H9 (cell line): ENCODE results near the gene ARF4. TPM values are rescaled to one million over a fixed set of nuclear protein-coding genes. Genes with fewer than 3 reads are reported as not detected.

ENCODE experiments used
- DNase-seq: peaks from one replicate; pipeline ENCODE4 v3.0.0-alpha.2; 2017
- H2AFZ ChIP-seq: one replicate; pipeline ENCODE4 v1.6.1; 2013; ENCODE audit warnings: mild to moderate bottlenecking, low read length, control low read depth, moderate library complexity
- H2AK5ac ChIP-seq: 2 replicates; pipeline ENCODE4 v1.6.1; 2013; ENCODE audit warnings: low read length, control low read depth, mixed read lengths; ENCODE audit not compliant: insufficient read length
- H2BK120ac ChIP-seq: one replicate; pipeline ENCODE4 v1.6.1; 2013; ENCODE audit warnings: low read depth, mild to moderate bottlenecking, low read length, control low read depth, inconsistent platforms; ENCODE audit not compliant: poor library complexity, severe bottlenecking
- H2BK12ac ChIP-seq: 2 replicates; pipeline ENCODE4 v1.6.1; 2013; ENCODE audit warnings: low read length, control low read depth, mixed read lengths, low read depth; ENCODE audit not compliant: insufficient read length
- H2BK15ac ChIP-seq: 2 replicates; pipeline ENCODE4 v1.6.1; 2013; ENCODE audit warnings: low read depth, low read length, control low read depth
- H2BK20ac ChIP-seq: one replicate; pipeline ENCODE4 v1.6.1; 2013; ENCODE audit warnings: low read depth, mild to moderate bottlenecking, low read length, control low read depth, inconsistent platforms; ENCODE audit not compliant: poor library complexity, severe bottlenecking
- H2BK5ac ChIP-seq: 2 replicates; pipeline ENCODE4 v1.6.1; 2013; ENCODE audit warnings: low read length, control low read depth, mixed read lengths; ENCODE audit not compliant: insufficient read length
- H3K14ac ChIP-seq: 2 replicates; pipeline ENCODE4 v1.6.1; 2013; ENCODE audit warnings: low read length, control low read depth; ENCODE audit not compliant: insufficient read depth
- H3K18ac ChIP-seq: 2 replicates; pipeline ENCODE4 v1.6.1; 2013; ENCODE audit warnings: low read depth, mild to moderate bottlenecking, mixed read lengths, low read length, control low read depth; ENCODE audit not compliant: insufficient read length
- H3K23ac ChIP-seq: 2 replicates; pipeline ENCODE4 v1.6.1; 2013; ENCODE audit warnings: low read length, control low read depth, mixed read lengths, low read depth; ENCODE audit not compliant: insufficient read length
- H3K23me2 ChIP-seq: 2 replicates; pipeline ENCODE4 v1.6.1; 2013; ENCODE audit warnings: low read depth, mild to moderate bottlenecking, mixed read lengths, low read length, control low read depth; ENCODE audit not compliant: insufficient read length, poor library complexity, severe bottlenecking
- H3K27ac ChIP-seq: 2 replicates; pipeline ENCODE4 v1.5.1; 2013; ENCODE audit warnings: low read length, control low read depth, mixed read lengths, low read depth; ENCODE audit not compliant: insufficient read length
- H3K27me3 ChIP-seq: 2 replicates; pipeline ENCODE4 v1.6.1; 2013; ENCODE audit warnings: low read length, control low read depth, inconsistent platforms; ENCODE audit not compliant: insufficient read depth
- H3K4ac ChIP-seq: 2 replicates; pipeline ENCODE4 v1.6.1; 2013; ENCODE audit warnings: low read depth, mild to moderate bottlenecking, control low read depth, inconsistent platforms, low read length, moderate library complexity
- H3K4me1 ChIP-seq: 2 replicates; pipeline ENCODE4 v1.6.1; 2013; ENCODE audit warnings: low read length, control low read depth, inconsistent platforms; ENCODE audit not compliant: insufficient read depth
- H3K4me2 ChIP-seq: 2 replicates; pipeline ENCODE4 v1.6.1; 2013; ENCODE audit warnings: low read length, control low read depth, mixed read lengths; ENCODE audit not compliant: insufficient read length, insufficient read depth
- H3K56ac ChIP-seq: 2 replicates; pipeline ENCODE4 v1.6.1; 2013; ENCODE audit warnings: low read depth, mild to moderate bottlenecking, mixed read lengths, low read length, control low read depth; ENCODE audit not compliant: insufficient read length
- H3K79me1 ChIP-seq: 2 replicates; pipeline ENCODE4 v1.6.1; 2013; ENCODE audit warnings: low read depth, mild to moderate bottlenecking, moderate library complexity, low read length, control low read depth, inconsistent platforms; ENCODE audit not compliant: insufficient read depth, poor library complexity, severe bottlenecking
- H3K79me2 ChIP-seq: 2 replicates; pipeline ENCODE4 v1.6.1; 2013; ENCODE audit warnings: low read length, control low read depth, inconsistent platforms; ENCODE audit not compliant: insufficient read depth
- H3K9ac ChIP-seq: 2 replicates; pipeline ENCODE4 v1.6.1; 2013; ENCODE audit warnings: low read length, control low read depth, mixed read lengths; ENCODE audit not compliant: insufficient read length; ENCODE audit errors: extremely low read depth
- H3K9me3 ChIP-seq: one replicate; pipeline ENCODE4 v1.6.1; 2013; ENCODE audit warnings: low read depth, low read length, inconsistent platforms; ENCODE audit not compliant: control insufficient read depth
- H3T11ph ChIP-seq: one replicate; pipeline ENCODE4 v1.6.1; 2013; ENCODE audit warnings: mild to moderate bottlenecking, low read length, control low read depth, inconsistent platforms
- H4K20me1 ChIP-seq: one replicate; pipeline ENCODE4 v1.6.1; 2013; ENCODE audit not compliant: control insufficient read depth, insufficient read length, insufficient read depth
- H4K5ac ChIP-seq: 2 replicates; pipeline ENCODE4 v1.6.1; 2013; ENCODE audit warnings: low read depth, mild to moderate bottlenecking, mixed read lengths, low read length, control low read depth; ENCODE audit not compliant: insufficient read length
- H4K8ac ChIP-seq: replicated peaks from 2 replicates; pipeline ENCODE4 v1.6.1; 2013; ENCODE audit warnings: low read length, control low read depth, mixed read lengths, low read depth; ENCODE audit not compliant: insufficient read length
- H4K91ac ChIP-seq: 2 replicates; pipeline ENCODE4 v1.6.1; 2013; ENCODE audit warnings: low read depth, mild to moderate bottlenecking, moderate library complexity, mixed read lengths, low read length, control low read depth; ENCODE audit not compliant: insufficient read length
- H3K27ac Mint-ChIP-seq, 3 experiments: 2 replicates in 2 of 3; 3 replicates in 1 of 3; pipeline ENCODE4 v1.8.0; 2020 to 2021; ENCODE audit warnings: mixed read lengths in 3 of 3, mild to moderate bottlenecking in 1 of 3, moderate library complexity in 1 of 3
- H3K27me3 Mint-ChIP-seq: 2 replicates; pipeline ENCODE4 v1.8.0; 2021; ENCODE audit warnings: low read depth, mild to moderate bottlenecking, moderate library complexity, mixed read lengths
- H3K36me3 Mint-ChIP-seq, 3 experiments: 2 replicates in 2 of 3; 3 replicates in 1 of 3; pipeline ENCODE4 v1.8.0; 2020 to 2021; ENCODE audit warnings: low read depth in 3 of 3, mixed read lengths in 3 of 3; ENCODE audit not compliant: insufficient read depth in 1 of 3
- H3K4me1 Mint-ChIP-seq, 2 experiments: 2 replicates each; pipeline ENCODE4 v1.8.0; 2020; ENCODE audit warnings: mixed read lengths in 2 of 2
- H3K4me3 Mint-ChIP-seq, 2 experiments: 2 replicates in 1 of 2; 3 replicates in 1 of 2; pipeline ENCODE4 v1.8.0; 2020 to 2021; ENCODE audit warnings: mild to moderate bottlenecking in 2 of 2, mixed read lengths in 2 of 2, moderate library complexity in 1 of 2
- H3K9me3 Mint-ChIP-seq, 2 experiments: 2 replicates in 1 of 2; 3 replicates in 1 of 2; pipeline ENCODE4 v1.8.0; 2020; ENCODE audit warnings: mild to moderate bottlenecking in 2 of 2, mixed read lengths in 2 of 2, moderate library complexity in 1 of 2
- CTCF ChIP-seq: fragments of 200-600 bp; sonication (generic); conservative IDR thresholded peaks from 3 replicates; pipeline ENCODE4 v1.8.0; 2021; ENCODE audit warnings: antibody characterized with exemption, mild to moderate bottlenecking
- WGBS: extraction: QIAGEN DNeasy Blood & Tissue Kit; methylation state at CpG from one replicate; pipeline ENCODE4 v1.1.7; 2013; ENCODE audit warnings: missing lambda C conversion rate, low lambda C conversion rate, mixed read lengths; ENCODE audit not compliant: insufficient read length; ENCODE audit errors: extremely low coverage; 5-methylcytosine and 5-hydroxymethylcytosine counted together
- total RNA-seq: library from RNA; stranded (reverse); gene quantifications from 2 replicates; pipeline ENCODE4 v1.2.1, GENCODE V29; 2021

The ARF4 gene
- total RNA-seq, 1 experiment from 2014 or later = 160 TPM

DNA sequence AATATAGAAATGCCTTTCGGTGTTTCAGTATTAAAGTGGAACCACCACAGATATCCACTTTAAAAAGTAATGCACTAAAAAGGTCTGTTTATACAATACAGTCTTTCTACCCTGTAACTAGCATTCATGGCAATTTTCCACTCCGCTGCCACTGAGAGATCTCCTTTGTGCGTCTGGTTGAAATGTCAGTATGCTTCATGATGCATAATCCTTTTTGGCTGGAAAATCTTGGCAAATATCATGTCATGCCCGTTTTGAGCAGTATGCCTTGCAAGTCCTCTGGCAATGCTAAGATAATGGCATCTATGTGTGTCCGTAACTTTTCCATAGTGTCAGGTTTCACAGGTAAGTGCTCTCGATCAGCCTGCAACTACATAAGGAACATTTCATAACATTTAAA lies 30.8 kb upstream of the ARF4 start:
- no peak overlapping the region for H3K9ac ChIP-seq
- no peak overlapping the region for H3K56ac ChIP-seq
- no peak overlapping the region for H3K27ac ChIP-seq
- no CpG with 5 or more reads among the region's 6 CpGs for WGBS
- H2AFZ ChIP-seq = no peak overlapping the region
- TF ChIP-seq CTCF = no peak
- H3K79me2 ChIP-seq = no peaks in the 10 kb centered on the region
- H4K8ac ChIP-seq = no peak overlapping the region
- H2AK5ac ChIP-seq = no peak overlapping the region
- H3K14ac ChIP-seq = no peak overlapping the region
- H3K4me2 ChIP-seq = no peak overlapping the region
- H3K79me1 ChIP-seq = no peaks in the 10 kb centered on the region
- H4K5ac ChIP-seq = no peak overlapping the region
- H3K23me2 ChIP-seq = no peaks in the 10 kb centered on the region
- Mint-ChIP-seq H3K4me3 (no peak overlapping the region), H3K9me3 (no peaks in the 10 kb centered on the region; a peak in 1 of 5 replicates), H3K4me1 (no peaks in the 10 kb centered on the region), H3K27me3 (no peaks in the 10 kb centered on the region), H3K36me3 (peaks cover 16 to 65% (median 57%) of the 10 kb centered on the region in 3 experiments; a peak in 6 of 7 replicates), H3K27ac (no peak overlapping the region)
- H3K27me3 ChIP-seq = no peaks in the 10 kb centered on the region
- no peak overlapping the region for H2BK20ac ChIP-seq
- no peak overlapping the region for H2BK120ac ChIP-seq
- no peak overlapping the region for H3K18ac ChIP-seq
- H3K4me1 ChIP-seq = no peaks in the 10 kb centered on the region
- no peak overlapping the region for H2BK12ac ChIP-seq
- H2BK5ac ChIP-seq = no peak overlapping the region
- no peaks in the 10 kb centered on the region for H4K20me1 ChIP-seq
- H3K23ac ChIP-seq = no peak overlapping the region
- no peak overlapping the region for H3K4ac ChIP-seq
- no peak overlapping the region for H4K91ac ChIP-seq
- DNase-seq = no peak
- no peaks in the 10 kb centered on the region for H3K9me3 ChIP-seq
- no peak overlapping the region for H2BK15ac ChIP-seq
- H3T11ph ChIP-seq = no peak overlapping the region
